ENCODE measurements around the gene CHST9. TPM values are rescaled to one million over a fixed set of nuclear protein-coding genes. Genes with fewer than 3 reads are reported as not detected.

CHST9 gene
- total and polyA plus RNA-seq, 2 donors from 2014 or later: 1.5 to 9.8 TPM

- H3K27me3 ChIP-seq (ENCODE audit: control insufficient read depth, insufficient read depth, low read length): no peaks in the 10 kb centered on the region
- H3K36me3 ChIP-seq (ENCODE audit: control insufficient read depth in 2 of 3, insufficient read depth in 3 of 3, low read length in 3 of 3): no peaks in the 10 kb centered on the region
- H3K27ac ChIP-seq (ENCODE audit: low read depth in 2 of 2, low read length in 2 of 2): no peak overlapping the region
- FAIRE-seq (no peak), DNase-seq (no peak)
- H3K4me3 ChIP-seq (ENCODE audit: low read length in 3 of 3): no peak overlapping the region
- no peaks in the 10 kb centered on the region for H3K4me1 ChIP-seq (ENCODE audit: control insufficient read depth in 2 of 3, insufficient read depth in 2 of 3, low read depth in 1 of 3, low read length in 3 of 3)
- H3K9ac ChIP-seq (ENCODE audit: low read length in 3 of 3): no peak overlapping the region
- no peak for TF ChIP-seq CTCF (IDR thresholded peaks at IDR 0.05; ENCODE audit: borderline replicate concordance, extremely low read depth, insufficient read depth)
- no peaks in the 10 kb centered on the region for H3K9me3 ChIP-seq (ENCODE audit: control insufficient read depth in 2 of 3, insufficient read depth in 1 of 3, low read length in 3 of 3)
- intact Hi-C loops (cut with DNase I): no loop called here
Observed at GRCh38 chr18:27121108-27121507, 64.0 kb downstream of the CHST9 start.

GRCh38 chr18:27120246-27120645 is 64.9 kb downstream of the CHST9 start:
- FAIRE-seq: no peak
- H3K4me1 ChIP-seq (ENCODE audit: control insufficient read depth in 2 of 3, insufficient read depth in 2 of 3, low read depth in 1 of 3, low read length in 3 of 3): no peaks in the 10 kb centered on the region
- intact Hi-C loops (cut with DNase I): no loop called here

GRCh38 chr18:27118973-27119372 is 66.1 kb downstream of the CHST9 start:
- no peaks in the 10 kb centered on the region for H3K4me1 ChIP-seq (ENCODE audit: control insufficient read depth in 2 of 3, insufficient read depth in 2 of 3, low read depth in 1 of 3, low read length in 3 of 3)
- intact Hi-C loops (cut with DNase I): no loop called here
- FAIRE-seq (no peak), DNase-seq (no peak)
- H3K4me3 ChIP-seq (ENCODE audit: low read length in 3 of 3): no peak overlapping the region
- no peak overlapping the region for H3K27ac ChIP-seq (ENCODE audit: low read depth in 2 of 2, low read length in 2 of 2)
- TF ChIP-seq CTCF (IDR thresholded peaks at IDR 0.05; ENCODE audit: borderline replicate concordance, extremely low read depth, insufficient read depth): no peak
- H3K27me3 ChIP-seq (ENCODE audit: control insufficient read depth, insufficient read depth, low read length): no peaks in the 10 kb centered on the region
- no peak overlapping the region for H3K9ac ChIP-seq (ENCODE audit: low read length in 3 of 3)
- no peaks in the 10 kb centered on the region for H3K36me3 ChIP-seq (ENCODE audit: control insufficient read depth in 2 of 3, insufficient read depth in 3 of 3, low read length in 3 of 3)
- peaks cover 0 to 2% (median 0%) of the 10 kb centered on the region in 3 donors for H3K9me3 ChIP-seq (ENCODE audit: control insufficient read depth in 2 of 3, insufficient read depth in 1 of 3, low read length in 3 of 3)

More at GRCh38 chr18:27120246-27120645, 64.9 kb downstream of the CHST9 start:
- no peak for TF ChIP-seq CTCF (IDR thresholded peaks at IDR 0.05; ENCODE audit: borderline replicate concordance, extremely low read depth, insufficient read depth)
- Histone ChIP-seq H3K9ac (ENCODE audit: low read length in 3 of 3) (no peak overlapping the region), H3K9me3 (ENCODE audit: control insufficient read depth in 2 of 3, insufficient read depth in 1 of 3, low read length in 3 of 3) (no peaks in the 10 kb centered on the region), H3K4me3 (ENCODE audit: low read length in 3 of 3) (no peak overlapping the region), H3K27ac (ENCODE audit: low read depth in 2 of 2, low read length in 2 of 2) (no peak overlapping the region), H3K36me3 (ENCODE audit: control insufficient read depth in 2 of 3, insufficient read depth in 3 of 3, low read length in 3 of 3) (no peaks in the 10 kb centered on the region), H3K27me3 (ENCODE audit: control insufficient read depth, insufficient read depth, low read length) (no peaks in the 10 kb centered on the region)
- no peak for DNase-seq

GRCh38 chr18:27114842-27115241 is 70.3 kb downstream of the CHST9 start:
- peaks cover 0 to 2% (median 0%) of the 10 kb centered on the region in 3 donors for H3K9me3 ChIP-seq (ENCODE audit: control insufficient read depth in 2 of 3, insufficient read depth in 1 of 3, low read length in 3 of 3)
- H3K27ac ChIP-seq (ENCODE audit: low read depth in 2 of 2, low read length in 2 of 2): no peak overlapping the region
- H3K9ac ChIP-seq (ENCODE audit: low read length in 3 of 3): no peak overlapping the region
- intact Hi-C loops (cut with DNase I): no loop called here
- TF ChIP-seq CTCF (IDR thresholded peaks at IDR 0.05; ENCODE audit: borderline replicate concordance, extremely low read depth, insufficient read depth): no peak
- H3K4me3 ChIP-seq (ENCODE audit: low read length in 3 of 3): no peak overlapping the region
- DNase-seq (no peak), FAIRE-seq (no peak)
- no peaks in the 10 kb centered on the region for H3K36me3 ChIP-seq (ENCODE audit: control insufficient read depth in 2 of 3, insufficient read depth in 3 of 3, low read length in 3 of 3)
- no peaks in the 10 kb centered on the region for H3K4me1 ChIP-seq (ENCODE audit: control insufficient read depth in 2 of 3, insufficient read depth in 2 of 3, low read depth in 1 of 3, low read length in 3 of 3)
- H3K27me3 ChIP-seq (ENCODE audit: control insufficient read depth, insufficient read depth, low read length): no peaks in the 10 kb centered on the region

Measured in kidney (tissue), 14 donors.